Activated CD8-positive, alpha-beta memory T cell treated with anti-CD3 and anti-CD28 coated beads for 4 hours (primary cell): ENCODE results near the gene FGD2.
"Not testable (repeated sequence)": the region's sequence is repeated elsewhere in the genome, so short reads cannot be mapped to it uniquely, and the experiment has no call there.

Experiments used
- DNase-seq, 2 donors: peaks; one replicate each; pipeline ENCODE4 v3.0.0-alpha.2; 2020; ENCODE audit warnings: low read depth in 2 of 2

The FGD2 gene

GRCh38 chr6:37058984-37059343 is 53.5 kb downstream of the FGD2 start:
- DNase-seq = not testable (repeated sequence)

- no peak for DNase-seq
Observed at GRCh38 chr6:37059344-37060194, 54.1 kb downstream of the FGD2 start.

- no peak for DNase-seq
Observed at GRCh38 chr6:37060195-37060559, 54.7 kb downstream of the FGD2 start.

GRCh38 chr6:37061157-37061804 is 55.8 kb downstream of the FGD2 start:
- no peak for DNase-seq

- DNase-seq = no peak
Observed at GRCh38 chr6:37062424-37062823, 57.0 kb downstream of the FGD2 start.

GRCh38 chr6:37068356-37069270 is 63.2 kb downstream of the FGD2 start:
- DNase-seq = no peak

GRCh38 chr6:37069639-37070038 is 64.2 kb downstream of the FGD2 start:
- DNase-seq = no peak

- no peak for DNase-seq
Observed at GRCh38 chr6:37072526-37072925, 67.1 kb downstream of the FGD2 start.

GRCh38 chr6:37074053-37074827 is 68.8 kb downstream of the FGD2 start:
- no peak for DNase-seq

- no peak for DNase-seq
Observed at GRCh38 chr6:37077191-37077904, 71.9 kb downstream of the FGD2 start.

- no peak for DNase-seq
Observed at GRCh38 chr6:37077905-37078296, 72.4 kb downstream of the FGD2 start.
